CMK (cell line): ENCODE results near the gene TTLL3.

Experiments used
- DNase-seq: peaks from one replicate; pipeline ENCODE4 v3.0.0-alpha.2; 2010; ENCODE audit warnings: low read depth

Gene TTLL3

GRCh38 chr3:9806688-9807589 lies 3.1 kb upstream of the TTLL3 start:
- no peak for DNase-seq

- no peak for DNase-seq
Measured at GRCh38 chr3:9807981-9808344, 2.1 kb upstream of the TTLL3 start.

- DNase-seq = no peak
Measured at GRCh38 chr3:9808345-9809037, 1.6 kb upstream of the TTLL3 start.

- no peak for DNase-seq
Measured at GRCh38 chr3:9809239-9809614, 835 bp upstream of the TTLL3 start.

GRCh38 chr3:9810433-9810770 lies 340 bp downstream of the TTLL3 start:
- no peak for DNase-seq

- DNase-seq = no peak
Measured at GRCh38 chr3:9810846-9811245, 784 bp downstream of the TTLL3 start.

- no peak for DNase-seq
Measured at GRCh38 chr3:9812870-9813483, 2.9 kb downstream of the TTLL3 start.

GRCh38 chr3:9815986-9816385 lies 5.9 kb downstream of the TTLL3 start:
- no peak for DNase-seq

- DNase-seq = no peak
Measured at GRCh38 chr3:9817436-9817835, 7.4 kb downstream of the TTLL3 start.

- DNase-seq = no peak
Measured at GRCh38 chr3:9818666-9819335, 8.7 kb downstream of the TTLL3 start.

- no peak for DNase-seq
Measured at GRCh38 chr3:9820543-9820942, 10.5 kb downstream of the TTLL3 start.

GRCh38 chr3:9820946-9821345 lies 10.9 kb downstream of the TTLL3 start:
- no peak for DNase-seq

GRCh38 chr3:9825451-9826040 lies 15.5 kb downstream of the TTLL3 start:
- DNase-seq = no peak

- no peak for DNase-seq
Measured at GRCh38 chr3:9826815-9827573, 16.9 kb downstream of the TTLL3 start.

GRCh38 chr3:9828801-9829755 lies 19.0 kb downstream of the TTLL3 start:
- DNase-seq = no peak

GRCh38 chr3:9831253-9831652 lies 21.2 kb downstream of the TTLL3 start:
- no peak for DNase-seq

GRCh38 chr3:9833078-9833477 lies 23.0 kb downstream of the TTLL3 start:
- DNase-seq = no peak

GRCh38 chr3:9834520-9835380 lies 24.7 kb downstream of the TTLL3 start:
- DNase-seq = no peak
